ENCODE measurements around the gene LRRC18. TPM values are rescaled to one million over a fixed set of nuclear protein-coding genes. Genes with fewer than 3 reads are reported as not detected.

The LRRC18 gene
- total RNA-seq, 1 experiment from 2014 or later = not detected

- Histone ChIP-seq H3K9me2 (ENCODE audit: insufficient read depth) (no peaks in the 10 kb centered on the region), H3K79me2 (ENCODE audit: insufficient read depth, low read length) (no peaks in the 10 kb centered on the region), H3K27ac (ENCODE audit: low read depth, low read length) (no peak overlapping the region), H3K4me2 (ENCODE audit: low read length) (no peak overlapping the region), H2AFZ (ENCODE audit: low read depth, low read length, poor library complexity, severe bottlenecking) (no peak overlapping the region), H3K9ac (ENCODE audit: low read length) (no peak overlapping the region), H3K9me3 (ENCODE audit: control insufficient read depth in 1 of 2, insufficient read depth in 1 of 2, low read depth in 1 of 2, low read length in 2 of 2) (no peaks in the 10 kb centered on the region), H3K27me3 (ENCODE audit: insufficient read depth, low read length) (peaks cover 48% of the 10 kb centered on the region), H3K4me3 (replicated peaks in 1 of 2; ENCODE audit: low read depth in 1 of 2, low read length in 2 of 2) (no peak overlapping the region), H3K36me3 (ENCODE audit: control insufficient read depth in 1 of 2, insufficient read depth in 2 of 2, low read length in 2 of 2) (no peaks in the 10 kb centered on the region), H3K4me1 (ENCODE audit: control insufficient read depth in 1 of 2, insufficient read depth in 2 of 2, low read length in 2 of 2) (no peaks in the 10 kb centered on the region), H4K20me1 (ENCODE audit: insufficient read depth) (no peaks in the 10 kb centered on the region)
- ATAC-seq = no peak
- ChIA-PET CTCF (no interaction called here), POLR2A (no interaction called here), RAD21 (ENCODE audit: low non-redundant PET in 1 of 2, low total read pairs in 2 of 2, uncharacterized antibody in 2 of 2, unreplicated experiment in 2 of 2) (no interaction called here)
- TF ChIP-seq SP1 (IDR thresholded peaks at IDR 0.05; ENCODE audit: low read depth) (no peak), TCF7L2 (IDR thresholded peaks at IDR 0.05; ENCODE audit: borderline replicate concordance, extremely low read depth, insufficient read depth, insufficient read length) (no peak), RAD21 (IDR thresholded peaks at IDR 0.05; ENCODE audit: low read depth) (no peak), ELF1 (IDR thresholded peaks at IDR 0.05; ENCODE audit: borderline replicate concordance, low read depth) (no peak), REST (IDR thresholded peaks at IDR 0.05; ENCODE audit: low read depth) (no peak), ZBTB33 (IDR thresholded peaks at IDR 0.05; ENCODE audit: extremely low read depth, insufficient replicate concordance, low read length) (no peak), MAX (IDR thresholded peaks at IDR 0.05) (no peak), SRF (IDR thresholded peaks at IDR 0.05; ENCODE audit: low read depth) (no peak), POLR2A (IDR thresholded peaks at IDR 0.05; ENCODE audit: borderline replicate concordance, extremely low read depth, insufficient read depth, insufficient read length) (no peak), YY1 (IDR thresholded peaks at IDR 0.05; ENCODE audit: extremely low read depth, insufficient replicate concordance, low read depth, low read length) (no peak), CBX3 (IDR thresholded peaks at IDR 0.05; ENCODE audit: low read depth) (no peak), CTCF (IDR thresholded peaks at IDR 0.05 in 2 of 3, conservative IDR thresholded peaks at IDR 0.05 in 1 of 3; ENCODE audit: borderline replicate concordance in 1 of 3, insufficient read depth in 1 of 3, low read depth in 2 of 3, low read length in 2 of 3) (no peak), FOSL1 (IDR thresholded peaks at IDR 0.05; ENCODE audit: low read depth) (no peak), SIN3A (IDR thresholded peaks at IDR 0.05; ENCODE audit: low read depth) (no peak), EZH2phosphoT487 (IDR thresholded peaks at IDR 0.05; ENCODE audit: borderline replicate concordance) (no peak), JUND (IDR thresholded peaks at IDR 0.05) (no peak), EZH2 (IDR thresholded peaks at IDR 0.05) (no peak), POLR2AphosphoS5 (IDR thresholded peaks at IDR 0.05; ENCODE audit: low read depth, low read length) (no peak), ZNF274 (IDR thresholded peaks at IDR 0.05; ENCODE audit: low read depth, low read length) (no peak), ZFX (IDR thresholded peaks at IDR 0.05) (no peak)
- intact Hi-C loops (cut with micrococcal nuclease) = no loop called here
- BruUV-seq (replicated peaks) = no TSS peak
- DNase-seq (ENCODE audit: low read depth, low spot score) = no peak
Measured at GRCh38 chr10:48964038-48964437, 24.4 kb upstream of the LRRC18 start.

All from HCT116 (cell line).